Suppressor macrophage (primary cell): ENCODE measurements around the gene PRKN.

Experiments used
- DNase-seq, 4 experiments: peaks; one replicate each; pipeline ENCODE4 v3.0.0-alpha.2; 2020 to 2022

PRKN gene

DNA sequence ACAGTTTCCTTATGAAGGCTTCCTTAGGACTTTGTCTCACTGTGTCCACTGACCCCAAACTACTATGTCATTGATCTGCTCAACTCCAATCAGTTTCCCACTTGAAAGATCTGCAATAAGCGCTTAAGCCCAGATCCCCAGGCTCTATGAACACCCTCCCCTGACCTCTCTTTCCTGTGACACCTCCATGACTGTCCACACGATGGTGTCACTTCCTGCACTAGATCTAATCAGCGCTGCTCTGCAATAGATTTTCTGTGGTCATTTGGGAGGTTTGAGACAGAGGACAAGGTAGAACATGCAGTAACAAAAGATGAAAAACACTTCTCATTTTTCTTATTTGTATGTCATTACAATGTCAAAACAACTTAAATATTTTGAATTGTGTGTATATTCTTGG is 1149.1 kb downstream of the PRKN start:
- DNase-seq = no peak

DNA sequence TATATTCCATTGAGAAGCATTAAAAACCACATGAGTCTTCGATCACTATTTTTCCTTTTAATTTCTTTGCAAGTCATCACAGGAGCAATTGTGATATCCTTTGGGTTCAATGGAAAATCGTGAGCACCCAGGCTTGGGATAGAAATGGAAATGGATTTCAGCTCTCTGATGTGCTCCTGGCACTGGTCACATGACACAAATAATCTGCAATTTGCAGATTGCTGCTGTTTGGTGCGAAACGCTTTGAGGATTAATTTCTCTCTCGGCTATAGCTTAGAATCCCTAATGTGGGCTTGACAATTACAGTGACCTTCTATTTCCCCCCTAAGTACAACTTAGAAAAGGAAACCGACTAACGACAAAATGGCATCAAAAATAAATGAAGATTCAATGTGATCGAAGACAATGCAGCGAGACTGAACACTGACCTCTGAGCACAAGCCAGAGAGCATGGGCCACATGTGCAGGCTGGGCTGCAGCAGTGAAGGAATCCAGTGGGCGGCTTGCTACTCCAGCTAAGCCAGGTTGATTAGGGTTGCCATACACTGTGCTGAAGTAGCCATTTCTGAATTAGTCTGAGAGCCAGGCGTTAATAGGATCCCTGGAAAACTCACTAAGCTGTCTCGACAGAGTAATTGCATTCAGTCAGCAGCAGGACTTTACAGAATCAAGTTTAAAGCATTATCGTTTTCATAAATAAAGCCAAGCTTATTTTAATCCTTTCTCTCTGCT is 1151.9 kb downstream of the PRKN start:
- no peak for DNase-seq

DNA sequence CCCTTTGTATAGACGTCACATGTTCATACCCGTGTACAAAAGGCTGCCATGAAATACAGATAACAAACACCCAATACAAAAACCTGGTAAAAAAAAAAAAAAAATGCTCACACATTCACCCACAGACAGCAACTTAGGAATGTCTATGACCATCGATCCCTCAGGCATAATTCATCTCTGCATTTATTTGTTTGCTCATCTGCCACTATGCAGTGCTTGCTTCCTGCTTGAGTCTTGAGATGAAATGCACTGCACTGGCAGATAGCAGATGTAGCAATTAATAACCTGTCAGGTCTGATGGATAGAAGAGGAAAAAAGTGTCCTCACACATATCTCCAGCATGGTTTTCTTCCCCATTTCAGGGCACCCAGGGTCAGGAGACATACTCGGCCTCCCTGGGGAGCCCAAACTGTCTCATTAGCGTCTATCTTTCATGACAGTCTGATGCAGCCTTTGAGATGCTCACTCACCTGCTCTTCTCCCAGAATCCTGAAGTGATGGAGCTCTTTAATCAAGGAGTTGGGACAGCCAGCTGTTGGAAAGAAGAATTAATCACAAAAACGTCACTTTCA is 1158.6 kb downstream of the PRKN start:
- DNase-seq = no peak

DNA sequence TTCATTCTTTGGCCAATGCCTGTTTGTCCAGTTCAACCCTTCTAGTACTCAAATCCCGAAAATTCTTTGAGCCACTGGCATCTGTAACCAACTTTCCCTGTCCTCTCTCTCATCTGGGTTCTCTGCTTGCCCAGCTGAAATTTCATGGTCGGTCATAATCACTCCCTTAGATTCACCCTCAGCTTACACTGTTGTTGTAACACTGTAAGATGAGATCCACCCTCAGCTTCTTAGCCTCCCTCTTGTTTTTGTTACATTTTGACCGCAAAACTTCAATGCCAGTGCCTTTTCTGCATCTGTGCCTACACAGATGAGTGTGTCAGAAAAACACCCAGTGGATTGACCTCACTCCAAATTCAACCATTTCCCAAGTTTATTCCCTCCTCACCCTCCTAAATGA is 1162.6 kb downstream of the PRKN start:
- DNase-seq = no peak

DNA sequence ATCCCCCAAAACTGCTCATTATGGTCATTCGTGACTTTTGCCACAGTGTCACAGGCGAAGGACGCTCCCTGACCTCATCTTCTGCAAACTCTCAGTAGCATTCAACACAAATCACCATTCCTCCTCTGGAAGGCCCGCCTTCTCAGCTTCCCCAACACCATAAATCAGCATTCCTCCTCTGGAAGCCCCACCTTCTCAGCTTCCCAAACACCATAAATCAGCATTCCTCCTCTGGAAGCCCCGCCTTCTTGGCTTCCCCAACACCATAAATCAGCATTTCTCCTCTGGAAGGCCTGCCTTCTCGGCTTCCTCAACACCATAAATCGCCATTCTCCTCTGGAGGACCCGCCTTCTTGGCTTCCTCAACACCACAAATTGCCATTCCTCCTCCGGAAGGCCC is 1165.7 kb downstream of the PRKN start:
- no peak for DNase-seq

DNA sequence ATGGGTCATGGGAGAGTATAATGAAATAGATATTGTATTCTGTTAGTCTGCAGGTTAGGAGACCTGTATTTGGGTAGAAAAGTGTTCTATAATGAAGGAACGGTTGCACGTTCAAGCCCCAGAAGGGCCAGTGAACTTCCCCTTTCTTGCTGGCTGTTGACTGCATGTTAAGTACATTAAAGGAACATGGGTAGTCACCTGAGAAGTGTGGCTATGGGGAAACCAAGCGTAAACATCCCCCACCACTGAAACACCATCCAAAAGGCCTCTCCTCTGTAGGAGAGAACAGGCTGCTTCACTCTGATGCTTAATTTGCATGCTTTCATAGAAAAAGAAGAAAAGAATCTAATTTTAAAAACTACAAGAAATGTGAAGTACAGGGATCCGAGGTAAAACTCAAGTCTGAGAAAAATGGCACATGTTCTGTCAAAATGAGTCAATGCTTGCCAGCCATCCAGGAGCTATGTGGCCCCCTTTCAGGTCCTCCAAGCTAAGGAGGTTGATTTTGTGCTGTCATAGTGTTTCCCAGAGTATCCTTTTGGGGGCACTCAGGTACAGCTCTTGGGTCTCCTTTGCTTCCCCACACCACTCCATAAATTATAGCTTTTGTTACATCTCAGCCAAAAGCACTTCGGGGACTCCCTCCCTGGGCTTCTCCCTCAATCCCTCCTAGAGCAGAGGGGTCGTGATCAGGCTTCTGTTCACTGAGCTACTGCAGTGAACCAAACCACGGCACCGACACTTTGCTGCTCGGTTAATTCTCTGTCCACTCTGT is 1170.0 kb downstream of the PRKN start:
- DNase-seq = no peak

DNA sequence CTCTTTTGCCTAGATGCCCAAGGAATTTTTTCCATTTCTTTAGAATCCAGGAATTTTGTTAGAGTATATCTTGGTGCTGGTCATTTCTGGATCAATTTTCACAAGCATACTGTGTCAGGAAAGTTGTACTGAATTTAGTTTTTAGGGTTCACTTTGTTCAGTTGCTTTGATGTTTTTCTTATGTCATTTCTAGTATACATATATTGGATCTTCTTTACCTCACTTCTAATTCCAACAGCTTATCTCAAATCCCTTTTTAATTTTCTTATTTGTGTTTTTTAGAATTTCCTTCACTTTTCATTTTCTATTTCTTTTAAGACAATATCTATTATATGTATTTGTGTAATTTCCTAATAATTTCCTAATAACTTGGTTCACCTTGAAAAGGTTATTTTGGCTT is 1172.7 kb downstream of the PRKN start:
- DNase-seq = no peak

DNA sequence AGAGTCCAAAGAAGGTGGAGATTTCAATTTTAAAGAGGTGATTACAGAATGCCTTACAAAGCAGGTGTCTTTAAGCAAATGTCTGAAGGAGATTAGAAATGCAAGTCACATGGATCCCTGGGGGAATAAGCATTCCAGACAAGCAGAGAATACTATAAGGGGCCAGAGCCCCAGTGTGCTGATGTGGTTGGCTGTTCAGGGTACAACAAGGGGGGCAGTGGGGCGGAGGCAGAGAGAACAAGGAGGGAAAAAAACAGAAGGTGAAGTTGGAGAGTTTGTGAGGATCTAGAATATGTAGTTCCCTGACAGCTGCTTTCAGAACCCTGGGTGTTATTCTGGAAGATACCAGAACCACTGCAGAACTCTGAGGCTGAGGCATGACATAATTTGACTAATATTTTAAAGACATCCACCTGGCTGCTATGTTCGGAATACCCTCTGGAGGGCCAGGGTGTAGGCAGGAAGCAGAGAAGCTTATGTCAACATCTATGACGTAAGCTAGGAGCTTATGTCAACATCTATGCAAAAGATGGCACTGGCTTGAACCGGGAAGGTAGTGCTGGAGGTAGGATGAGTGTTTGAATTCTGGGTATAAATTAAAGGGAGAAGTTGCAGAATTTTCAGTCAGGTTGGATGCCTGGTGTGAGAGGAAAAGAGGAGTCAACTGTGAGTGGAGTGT is 1177.5 kb downstream of the PRKN start:
- DNase-seq = no peak

DNA sequence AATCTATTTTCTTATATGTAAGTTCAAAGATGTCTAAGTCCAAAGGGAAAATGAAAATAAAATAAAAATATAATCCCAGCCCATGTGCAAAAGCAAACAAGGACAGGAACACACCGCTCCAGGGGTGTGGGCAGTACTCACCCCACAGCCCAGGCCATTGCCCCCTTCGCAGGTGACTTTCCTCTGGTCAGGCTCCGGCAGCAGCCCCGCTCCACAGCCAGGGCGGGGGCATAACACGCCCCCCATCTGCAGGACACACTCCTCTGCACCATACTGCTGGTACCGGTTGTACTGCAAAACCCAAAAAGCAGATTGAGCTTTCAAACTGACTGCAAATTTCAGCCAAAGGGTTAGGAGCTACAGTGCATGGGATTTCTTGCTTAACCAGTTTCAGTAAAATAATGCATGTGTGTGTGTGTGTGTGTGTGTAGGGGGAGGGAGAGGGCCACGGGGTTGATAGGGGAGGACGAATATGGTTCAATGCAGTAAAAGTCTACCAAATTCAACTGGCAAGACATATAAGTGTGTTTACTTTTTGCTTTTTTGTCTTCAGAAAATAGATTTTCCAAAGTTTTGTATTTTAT is 1178.8 kb downstream of the PRKN start:
- DNase-seq = no peak

DNA sequence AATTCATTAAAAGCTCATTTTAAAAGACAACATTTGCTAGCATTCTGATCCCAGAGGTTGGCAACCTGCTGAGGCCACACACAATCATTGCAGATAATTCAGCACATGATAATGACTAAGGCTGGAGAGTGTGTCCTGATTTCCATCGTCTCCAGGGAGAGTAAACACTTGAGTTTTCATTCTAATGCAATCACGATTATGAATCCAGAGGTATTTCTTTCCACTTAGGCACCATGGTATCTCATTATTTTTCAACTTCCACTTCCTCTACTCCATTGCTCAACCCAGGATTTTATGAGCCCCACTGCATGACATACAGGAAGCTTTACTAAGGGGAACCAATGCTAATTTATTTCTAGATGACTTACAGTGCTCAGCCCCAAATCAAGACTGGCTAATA is 1179.9 kb downstream of the PRKN start:
- DNase-seq = peak in 2 of 4 experiments; percentile 4 to 11

DNA sequence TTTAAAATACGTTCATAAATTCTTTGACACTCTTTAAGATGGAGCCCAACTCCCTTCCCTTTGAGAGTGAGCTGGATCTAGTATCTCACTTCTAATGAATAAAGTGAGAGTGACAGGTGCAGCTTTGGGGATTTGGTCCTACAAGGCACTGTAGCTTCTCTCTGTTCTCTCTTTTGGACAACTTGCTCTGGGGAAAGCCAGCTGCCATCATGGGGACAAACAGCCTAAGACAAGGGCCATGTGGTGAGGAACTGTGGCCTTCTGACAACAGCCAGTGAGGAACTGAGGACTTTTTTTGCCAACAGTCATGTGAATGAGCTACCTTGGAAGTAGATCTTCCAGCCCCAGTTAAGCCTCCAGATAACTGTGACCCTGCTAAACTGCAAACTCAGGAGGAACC is 1180.9 kb downstream of the PRKN start:
- DNase-seq = no peak

DNA sequence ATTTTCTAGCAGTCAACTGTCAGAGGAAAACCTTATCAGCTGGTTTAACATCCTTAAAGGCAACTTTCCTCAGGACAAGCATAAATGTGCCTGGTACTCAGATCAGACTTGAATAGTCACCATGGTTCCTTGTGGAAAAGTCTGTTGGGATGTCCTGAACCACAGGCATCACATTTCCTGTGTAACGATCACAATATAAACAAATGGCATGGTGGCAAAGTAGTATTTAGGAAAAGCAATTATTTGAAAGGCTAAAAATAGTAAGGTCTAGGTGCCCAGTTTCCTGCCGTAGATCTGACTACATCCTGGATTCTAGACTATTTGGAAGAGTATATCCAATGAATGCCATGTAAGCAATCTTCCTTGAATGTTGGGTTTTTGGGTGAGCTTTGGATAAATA is 1181.8 kb downstream of the PRKN start:
- DNase-seq = no peak

DNA sequence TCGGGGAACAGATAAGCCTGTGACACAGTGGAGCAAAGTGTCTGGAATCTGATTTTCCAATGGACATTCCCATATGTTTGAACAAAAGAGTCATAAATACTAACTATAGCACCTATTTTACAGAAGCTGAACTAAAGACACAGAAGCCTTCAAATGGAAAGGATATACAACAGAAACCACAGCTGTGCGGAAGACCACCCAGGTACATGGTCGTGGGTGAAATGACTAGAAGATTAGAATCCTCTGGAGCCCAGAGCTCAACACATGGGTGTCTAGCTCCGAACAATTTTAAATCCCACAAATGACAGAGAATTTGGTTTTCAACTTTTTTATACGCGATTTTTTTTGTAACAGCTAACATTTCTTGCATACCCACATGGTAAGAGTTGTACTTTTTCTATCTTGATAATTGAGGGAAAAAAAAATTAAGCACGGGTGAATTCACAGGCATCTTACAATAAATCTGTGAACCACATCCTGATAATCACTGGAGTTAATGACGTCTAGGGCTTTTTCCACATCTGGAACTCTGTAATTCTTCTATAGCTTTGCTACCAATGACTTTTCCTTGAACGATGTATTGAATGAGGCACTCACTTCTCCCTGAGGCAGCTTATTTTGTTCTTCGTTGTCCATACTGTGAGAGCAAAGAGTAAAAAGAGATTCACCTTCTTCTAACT is 1182.6 kb downstream of the PRKN start:
- no peak for DNase-seq

DNA sequence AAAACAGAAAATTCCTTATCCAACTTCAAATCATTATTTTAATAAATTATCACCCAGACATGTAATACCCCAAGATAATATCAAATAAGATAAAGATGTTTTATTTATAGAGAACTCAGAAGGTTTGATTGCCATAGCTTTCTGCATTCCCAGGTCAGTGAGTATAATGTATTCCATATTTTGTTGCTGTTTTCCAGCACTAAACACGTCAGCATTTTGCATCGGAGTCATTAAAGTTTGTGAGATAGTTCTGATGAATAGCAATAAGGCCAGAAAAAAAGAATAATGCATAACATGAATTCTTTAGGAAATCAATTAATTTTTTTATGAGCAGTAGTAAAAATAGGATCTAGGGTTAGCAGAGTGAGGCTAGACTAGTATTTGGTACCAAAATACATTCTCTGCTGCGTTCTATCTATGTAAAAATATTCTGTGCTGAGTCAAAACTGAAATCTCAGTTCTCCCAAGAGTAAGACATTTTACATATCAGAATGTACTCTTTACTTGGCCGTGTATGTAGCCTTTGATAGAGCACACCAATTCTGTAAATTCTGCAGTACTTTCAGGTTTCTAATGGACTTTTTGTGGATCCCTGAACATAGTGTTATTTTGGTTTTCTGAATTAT is 1183.8 kb downstream of the PRKN start:
- no peak for DNase-seq

DNA sequence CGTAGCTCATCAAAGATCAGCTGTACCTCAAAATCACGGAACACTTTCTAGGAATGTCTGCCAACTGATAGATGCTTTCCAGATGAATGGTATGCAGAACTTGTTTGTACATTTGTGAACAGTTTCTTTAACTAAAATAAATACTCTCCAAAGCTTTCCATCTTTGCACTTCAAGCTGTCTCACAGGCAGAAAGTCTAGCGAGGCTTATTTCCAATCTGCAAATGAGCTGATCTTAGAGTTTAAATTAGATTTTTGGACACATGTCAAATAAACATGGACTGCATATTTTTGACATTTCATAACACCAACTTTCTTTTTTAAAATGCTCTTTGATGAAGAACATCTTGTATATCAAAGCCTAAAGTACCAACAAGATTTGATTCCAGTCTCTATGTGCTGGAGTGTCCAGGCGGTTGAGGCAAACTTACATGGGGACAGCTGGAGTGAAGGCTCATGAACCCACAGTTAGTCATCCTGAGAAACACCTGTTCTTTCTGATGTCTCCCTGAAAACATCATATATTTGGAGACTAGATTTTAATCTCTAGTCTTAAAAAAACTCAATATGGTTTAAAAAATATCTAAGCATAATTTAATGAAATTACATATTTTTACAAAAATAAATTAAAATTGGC is 1185.1 kb downstream of the PRKN start:
- DNase-seq = no peak

DNA sequence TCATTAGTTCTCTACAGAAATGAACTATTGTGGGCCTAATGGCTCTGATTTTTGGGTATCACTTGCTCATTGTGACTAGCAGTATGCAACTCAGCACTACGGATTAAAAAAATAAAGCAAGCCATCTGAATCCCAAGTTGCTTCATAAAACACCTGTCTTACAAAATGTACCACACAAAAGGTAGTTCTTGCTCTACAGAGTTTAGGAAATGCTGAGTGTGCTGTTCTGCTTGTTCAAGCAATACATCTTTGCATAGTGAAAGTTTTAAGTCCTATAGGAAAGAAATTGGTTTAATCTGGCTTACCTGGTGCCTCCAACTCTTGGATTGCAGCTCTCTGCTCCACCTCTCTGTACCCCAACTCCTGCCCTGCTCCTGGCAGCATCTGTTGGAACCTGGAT is 1187.0 kb downstream of the PRKN start:
- no peak for DNase-seq

DNA sequence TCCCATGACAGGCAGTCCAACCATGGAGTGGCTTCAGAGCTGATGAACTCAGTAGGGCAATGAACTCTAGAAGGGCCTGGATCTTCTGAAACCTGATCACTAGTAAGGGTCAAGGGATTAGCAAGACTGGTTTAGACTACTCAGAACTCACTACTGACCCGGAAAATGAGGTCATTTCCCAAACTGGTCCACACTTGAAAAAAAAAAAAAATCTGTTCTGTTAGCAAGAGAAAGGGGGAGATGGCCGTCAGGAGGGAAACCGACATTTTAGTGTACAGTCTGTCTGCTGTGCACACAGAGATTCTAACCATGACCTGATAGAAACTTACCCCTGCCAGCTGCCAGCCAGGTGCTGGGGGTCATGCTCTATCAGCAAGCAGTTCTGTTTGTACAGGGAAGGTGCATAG is 1191.3 kb downstream of the PRKN start:
- no peak for DNase-seq

DNA sequence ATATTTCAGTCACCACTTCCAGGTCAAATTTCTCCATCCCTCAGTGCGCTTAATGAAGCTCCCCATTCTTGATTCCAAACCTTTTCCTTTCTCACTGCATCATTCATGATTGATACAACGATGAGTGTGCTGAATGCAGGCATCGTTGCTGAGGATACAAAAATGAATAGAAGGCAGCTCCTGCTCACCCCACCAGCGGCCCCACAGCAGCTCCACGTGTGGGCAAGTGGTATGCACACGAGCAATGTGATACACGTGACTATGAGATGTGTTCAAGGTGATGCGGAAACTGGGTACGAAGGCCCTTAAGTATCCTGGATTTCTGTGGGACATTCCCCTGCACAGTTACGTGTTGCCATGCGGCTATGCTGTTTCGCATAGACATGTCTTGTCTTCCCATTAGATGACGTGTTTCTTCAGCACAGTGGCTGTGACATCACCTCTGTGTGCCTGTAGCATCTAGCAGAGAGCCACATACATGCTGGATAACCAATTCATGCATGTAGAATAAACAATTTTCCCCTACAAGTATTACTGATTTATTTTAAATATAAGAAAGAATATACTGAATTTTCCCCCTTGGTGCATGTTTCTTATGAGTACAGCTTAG is 1193.2 kb downstream of the PRKN start:
- no peak for DNase-seq

DNA sequence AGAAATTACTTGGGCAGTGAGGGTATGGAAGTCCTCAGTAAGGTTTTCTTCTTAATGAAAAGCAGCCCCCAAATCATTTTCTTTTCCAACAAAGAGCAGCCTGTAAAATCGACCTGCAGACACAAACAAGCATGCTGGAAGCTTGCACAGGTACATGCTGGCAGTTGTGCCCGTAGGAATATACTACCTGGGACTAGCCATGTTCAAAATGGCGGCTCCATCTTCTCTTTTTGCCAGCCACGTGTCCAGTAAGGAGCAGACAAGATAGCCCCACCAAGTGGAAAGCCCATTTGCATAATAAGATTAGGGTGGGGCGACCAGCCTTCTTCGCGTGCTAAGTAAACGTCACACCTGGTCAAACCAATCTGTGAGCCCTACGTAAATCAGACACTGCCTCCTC is 1194.3 kb downstream of the PRKN start:
- DNase-seq = no peak

DNA sequence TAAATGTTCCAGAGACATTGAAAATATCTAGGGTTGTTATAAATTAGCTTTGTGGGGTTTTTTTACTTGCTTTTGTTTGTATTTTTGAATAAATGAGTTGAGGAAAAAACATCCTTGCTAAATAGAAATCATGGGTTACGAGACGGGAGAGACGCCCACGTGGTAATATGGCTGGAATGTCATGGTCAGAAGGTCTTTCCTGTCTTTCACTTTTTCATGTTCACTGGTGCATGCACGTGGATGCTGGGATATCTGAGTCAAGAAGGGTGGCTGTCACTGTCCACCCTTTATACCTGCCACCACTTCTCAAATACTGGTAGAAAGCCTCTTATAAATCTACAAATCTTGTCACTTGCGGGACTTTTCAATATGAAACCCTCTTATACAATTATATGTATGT is 1195.0 kb downstream of the PRKN start:
- DNase-seq = no peak

DNA sequence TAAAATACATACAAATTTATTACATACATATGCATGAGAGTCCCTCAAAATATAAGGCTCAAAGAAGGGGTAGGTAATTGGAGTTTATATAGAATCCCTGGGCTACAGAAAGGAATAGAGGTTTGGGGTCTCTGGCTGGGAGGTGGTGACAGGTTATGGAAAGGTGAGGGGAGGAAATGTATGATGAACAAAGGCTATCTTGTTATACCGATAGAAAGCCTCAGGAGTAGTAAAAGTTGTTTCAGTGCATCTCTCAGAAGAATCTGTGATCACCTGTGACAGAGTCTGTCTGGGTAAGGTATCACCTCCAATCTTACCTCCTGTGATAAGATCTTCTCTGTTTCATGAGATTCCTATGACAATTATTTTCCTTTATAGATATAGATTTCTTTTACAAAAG is 1200.8 kb downstream of the PRKN start:
- no peak for DNase-seq
